ENCODE results near the gene RXFP1.

DNA sequence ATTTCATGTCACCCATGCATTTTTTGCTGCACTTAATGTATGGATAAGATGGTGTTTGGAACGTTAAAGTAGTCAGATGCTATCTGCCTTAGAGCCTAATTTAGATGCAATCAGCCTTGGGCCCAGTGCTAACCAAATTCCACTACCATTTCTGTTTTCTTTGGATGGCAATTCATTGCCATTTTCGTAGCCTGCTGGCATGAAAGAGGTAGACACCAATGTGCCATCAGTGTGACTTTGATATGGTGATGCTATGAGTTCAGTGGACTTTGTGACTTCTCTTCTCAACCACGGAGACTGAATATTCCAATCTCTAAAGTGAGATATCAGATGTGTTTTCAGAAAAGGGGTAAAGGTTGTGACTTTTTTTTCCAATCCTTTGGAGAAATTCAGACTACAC is 152.0 kb downstream of the RXFP1 start:
- TF ChIP-seq EZH2 (IDR thresholded peaks at IDR 0.05; ENCODE audit: insufficient read depth, poor library complexity, severe bottlenecking) (no peak), EZH2phosphoT487 (IDR thresholded peaks at IDR 0.05; ENCODE audit: insufficient read depth, low read depth) (no peak)
